Lung (tissue), 12 donors: ENCODE measurements around the gene PLEKHG2. TPM values are rescaled to one million over a fixed set of nuclear protein-coding genes. Genes with fewer than 3 reads are reported as not detected.

Source experiments
- ATAC-seq: fragments of 200-7000 bp; cut with Tn5 transposase; one replicate; pipeline ENCODE4 v1.9.1; 2020; ENCODE audit warnings: moderate number of reproducible peaks; ENCODE audit not compliant: insufficient read depth, low FRiP score
- DNase-seq, 3 donors: peaks; one replicate each; pipeline ENCODE4 v3.0.0-alpha.2; 2013 to 2017
- H3K27ac ChIP-seq, 2 donors: one replicate each; pipeline ENCODE4 v1.5.1; 2013; ENCODE audit warnings: mild to moderate bottlenecking in 2 of 2, moderate library complexity in 2 of 2, control low read depth in 1 of 2, inconsistent platforms in 1 of 2, low read depth in 1 of 2, low read length in 1 of 2
- H3K27me3 ChIP-seq, 3 donors: one replicate each; pipeline ENCODE4 v1.5.1; 2013; ENCODE audit warnings: low read length in 2 of 3; ENCODE audit not compliant: control insufficient read depth in 3 of 3, insufficient read depth in 3 of 3
- H3K36me3 ChIP-seq, 4 donors: one replicate each; pipeline ENCODE4 v1.5.1; 2013; ENCODE audit warnings: low read length in 4 of 4, mild to moderate bottlenecking in 1 of 4, moderate library complexity in 1 of 4; ENCODE audit not compliant: control insufficient read depth in 4 of 4, insufficient read depth in 4 of 4
- H3K4me1 ChIP-seq, 5 donors: one replicate each; pipeline ENCODE4 v1.5.1; 2013; ENCODE audit warnings: low read length in 5 of 5, mild to moderate bottlenecking in 2 of 5, moderate library complexity in 1 of 5; ENCODE audit not compliant: control insufficient read depth in 5 of 5, insufficient read depth in 5 of 5
- H3K4me3 ChIP-seq: one replicate; pipeline ENCODE4 v1.5.1; 2013; ENCODE audit warnings: mild to moderate bottlenecking, control low read depth, moderate library complexity
- H3K9ac ChIP-seq, 2 donors: one replicate each; pipeline ENCODE4 v1.5.1; 2013; ENCODE audit warnings: low read length in 2 of 2, control low read depth in 1 of 2; ENCODE audit not compliant: insufficient read depth in 1 of 2
- H3K9me3 ChIP-seq, 4 donors: one replicate each; pipeline ENCODE4 v1.5.1; 2013; ENCODE audit warnings: low read length in 3 of 4, mild to moderate bottlenecking in 1 of 4, moderate library complexity in 1 of 4; ENCODE audit not compliant: control insufficient read depth in 4 of 4, insufficient read depth in 3 of 4
- CTCF ChIP-seq: IDR thresholded peaks from 2 replicates; pipeline ENCODE4 v1.5.1; 2012; ENCODE audit warnings: mild to moderate bottlenecking; ENCODE audit errors: control extremely low read depth, extremely low read depth
- WGBS, 2 donors: extraction: QIAGEN DNeasy Blood & Tissue Kit; methylation state at CpG; one replicate each; pipeline ENCODE4 v1.1.7; 2013; 5-methylcytosine and 5-hydroxymethylcytosine counted together
- polyA plus RNA-seq, 2 donors: library from polyadenylated mRNA; stranded (reverse); fragments of 200-250 nt; gene quantifications; one replicate each; pipeline ENCODE4 v1.2.1, GENCODE V29; 2013
- total RNA-seq, 2 donors: library from RNA; depleted of rRNA in 1 of 2; stranded (reverse); fragments of >200 nt in 1 of 2; gene quantifications; one replicate each; pipeline ENCODE4 v1.2.1, GENCODE V29; 2014 to 2021
- donor health status: control.
- donor health status: control.
- donor health status: Bipolar disorder and iron deficiency.
- donor health status: healthy.
- donor health status: DM: yes; HTN: yes; CAD: no.

Gene PLEKHG2
- total and polyA plus RNA-seq, 4 donors, result 15.5 to 52.7 (median 27.2) TPM

GRCh38 chr19:39467941-39468340, 55.5 kb downstream of the PLEKHG2 start:
- Histone ChIP-seq H3K27ac (no peak overlapping the region), H3K4me1 (no peaks in the 10 kb centered on the region), H3K9me3 (peaks cover 0 to 2% (median 0%) of the 10 kb centered on the region in 4 donors), H3K36me3 (peaks cover 46 to 79% (median 61%) of the 10 kb centered on the region in 4 donors), H3K27me3 (no peaks in the 10 kb centered on the region), H3K9ac (no peak overlapping the region), H3K4me3 (no peak overlapping the region)
- DNase-seq (no peak), ATAC-seq (no peak)
- 95 to 96% methylated on average over 7 of the region's 7 CpGs for WGBS, 2 donors
- no peak for TF ChIP-seq CTCF

GRCh38 chr19:39469036-39469435, 56.6 kb downstream of the PLEKHG2 start:
- TF ChIP-seq CTCF, result no peak
- ATAC-seq (no peak), DNase-seq (no peak)
- 90 to 91% methylated on average over 11 of the region's 11 CpGs for WGBS, 2 donors
- H3K9ac ChIP-seq, result no peak overlapping the region
- no peaks in the 10 kb centered on the region for H3K27me3 ChIP-seq
- no peak overlapping the region for H3K27ac ChIP-seq
- no peaks in the 10 kb centered on the region for H3K4me1 ChIP-seq
- peaks cover 0 to 2% (median 0%) of the 10 kb centered on the region in 4 donors for H3K9me3 ChIP-seq
- no peak overlapping the region for H3K4me3 ChIP-seq
- peaks cover 52 to 88% (median 62%) of the 10 kb centered on the region in 4 donors for H3K36me3 ChIP-seq

- WGBS, 2 donors, result 92 to 96% methylated on average over 6 of the region's 6 CpGs
- TF ChIP-seq CTCF, result no peak
- H3K4me1 ChIP-seq, result no peaks in the 10 kb centered on the region
- H3K4me3 ChIP-seq, result no peak overlapping the region
- DNase-seq (no peak), ATAC-seq (no peak)
- peaks cover 0 to 2% (median 0%) of the 10 kb centered on the region in 4 donors for H3K9me3 ChIP-seq
- no peak overlapping the region for H3K27ac ChIP-seq
- H3K36me3 ChIP-seq, result peaks cover 52 to 90% (median 64%) of the 10 kb centered on the region in 4 donors
- no peak overlapping the region for H3K9ac ChIP-seq
- H3K27me3 ChIP-seq, result no peaks in the 10 kb centered on the region
These were observed 57.1 kb downstream of the PLEKHG2 start for GRCh38 chr19:39469567-39469966.

GRCh38 chr19:39470724-39471339, 58.4 kb downstream of the PLEKHG2 start:
- peaks cover 52 to 89% (median 58%) of the 10 kb centered on the region in 4 donors for H3K36me3 ChIP-seq
- WGBS, 2 donors, result 88% methylated on average over 7 of the region's 7 CpGs
- H3K9ac ChIP-seq, result no peak overlapping the region
- no peaks in the 10 kb centered on the region for H3K4me1 ChIP-seq
- H3K27me3 ChIP-seq, result no peaks in the 10 kb centered on the region
- ATAC-seq (no peak), DNase-seq (no peak)
- H3K9me3 ChIP-seq, result peaks cover 0 to 2% (median 0%) of the 10 kb centered on the region in 4 donors
- no peak for TF ChIP-seq CTCF
- no peak overlapping the region for H3K4me3 ChIP-seq
- H3K27ac ChIP-seq, result no peak overlapping the region
